Skin of body (tissue), 2 donors: ENCODE data around the gene IQCE. TPM values are rescaled to one million over a fixed set of nuclear protein-coding genes. Genes with fewer than 3 reads are reported as not detected.
"Not testable (repeated sequence)": the region's sequence is repeated elsewhere in the genome, so short reads cannot be mapped to it uniquely, and the experiment has no call there.

Source experiments
- DNase-seq: peaks from one replicate; lab custom pipeline; 2025; lab: John Stamatoyannopoulos, UW
- total RNA-seq: library from RNA; depleted of rRNA; stranded (reverse); fragments of >200 nt; gene quantifications from one replicate; pipeline ENCODE4 v1.2.3, GENCODE V29; 2014

Gene IQCE
- total RNA-seq, 1 donor from 2014 or later, result 8.0 TPM

DNA sequence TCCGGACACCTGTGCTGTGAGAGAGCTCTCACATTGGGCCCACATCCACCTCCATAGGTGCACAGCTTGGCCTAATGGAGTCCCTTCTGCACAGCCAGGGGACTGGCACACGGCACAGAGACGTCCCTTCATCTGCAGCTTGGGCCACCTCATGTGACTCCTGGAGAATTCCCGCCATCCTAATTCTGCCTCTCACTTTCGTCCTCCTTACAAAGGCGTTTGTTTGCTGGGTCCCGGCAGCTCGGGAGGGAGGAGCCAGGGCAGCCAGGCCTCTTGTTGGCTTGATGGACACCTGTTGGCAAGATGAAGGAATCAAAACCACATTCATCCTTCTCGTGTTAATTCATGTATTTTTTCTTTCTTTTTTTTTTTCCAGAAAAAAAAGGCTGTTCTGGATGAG lies 42.3 kb downstream of the IQCE start:
- no peak for DNase-seq

DNA sequence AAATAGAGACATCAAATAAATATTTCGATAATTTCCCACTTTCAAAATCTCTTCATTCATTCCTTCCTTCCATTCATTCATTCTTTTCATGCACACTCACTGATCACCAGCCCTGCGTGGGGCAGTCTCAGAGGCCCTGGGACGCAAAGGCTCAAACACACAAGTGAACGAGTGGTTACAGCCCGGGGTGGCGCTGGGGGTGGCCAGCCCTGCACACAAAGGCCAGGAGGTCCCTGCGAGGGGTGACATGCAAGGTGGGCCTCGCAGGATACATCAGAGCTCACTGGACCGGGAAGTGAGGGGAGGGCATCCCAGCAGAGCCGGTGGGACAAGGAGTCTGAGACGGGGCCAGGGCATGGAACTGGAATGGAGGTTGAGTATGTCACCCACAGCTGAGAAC lies 43.1 kb downstream of the IQCE start:
- DNase-seq, result no peak

- no peak for DNase-seq
Observed at GRCh38 chr7:2602406-2603043, 43.7 kb downstream of the IQCE start.

DNA sequence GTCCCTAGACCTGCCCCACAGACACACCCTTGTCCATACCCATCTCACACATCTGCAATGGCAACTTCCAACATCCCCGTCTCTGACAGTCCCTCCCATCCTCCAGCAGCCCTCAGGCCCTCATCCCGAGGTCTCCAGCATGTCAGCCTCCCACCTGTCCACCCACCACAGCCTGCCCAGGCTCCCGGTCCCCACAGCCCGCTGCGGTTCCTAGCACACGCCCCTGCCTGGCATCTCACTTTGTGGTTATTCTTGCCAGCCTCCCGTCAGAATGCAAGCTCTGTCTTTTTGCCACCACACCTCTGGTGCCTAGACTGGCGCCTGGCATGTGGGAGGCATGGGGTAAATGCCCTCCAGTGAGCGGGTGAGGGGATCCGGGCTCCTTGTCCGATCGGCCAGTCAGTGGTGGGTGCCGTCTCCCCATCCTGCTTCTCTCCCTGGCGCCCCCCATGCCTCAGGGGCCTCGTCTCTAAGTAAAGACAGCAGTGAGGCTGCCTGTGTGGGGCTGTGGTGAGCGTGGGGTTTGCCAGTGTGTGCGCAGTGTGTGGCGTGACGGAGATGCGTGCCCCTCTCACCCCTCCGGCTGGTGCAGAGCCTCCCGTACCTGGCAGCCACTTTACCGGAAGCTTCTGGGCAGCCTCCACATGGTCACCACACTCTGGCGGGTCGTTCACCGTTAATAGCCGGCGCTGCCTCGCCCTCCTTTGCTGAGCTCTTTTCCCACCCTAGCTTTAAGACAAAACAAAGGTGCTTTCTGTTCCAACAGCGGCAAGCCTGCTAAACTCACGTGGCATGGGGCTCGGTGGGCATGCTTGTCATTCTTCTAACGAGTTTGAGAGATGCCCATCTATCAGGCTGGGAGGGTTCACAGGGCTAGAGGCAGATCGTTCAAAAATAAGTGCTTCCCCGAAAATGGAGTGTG lies 44.5 kb downstream of the IQCE start:
- DNase-seq, result no peak

GRCh38 chr7:2604608-2605174 lies 45.9 kb downstream of the IQCE start:
- no peak for DNase-seq

DNA sequence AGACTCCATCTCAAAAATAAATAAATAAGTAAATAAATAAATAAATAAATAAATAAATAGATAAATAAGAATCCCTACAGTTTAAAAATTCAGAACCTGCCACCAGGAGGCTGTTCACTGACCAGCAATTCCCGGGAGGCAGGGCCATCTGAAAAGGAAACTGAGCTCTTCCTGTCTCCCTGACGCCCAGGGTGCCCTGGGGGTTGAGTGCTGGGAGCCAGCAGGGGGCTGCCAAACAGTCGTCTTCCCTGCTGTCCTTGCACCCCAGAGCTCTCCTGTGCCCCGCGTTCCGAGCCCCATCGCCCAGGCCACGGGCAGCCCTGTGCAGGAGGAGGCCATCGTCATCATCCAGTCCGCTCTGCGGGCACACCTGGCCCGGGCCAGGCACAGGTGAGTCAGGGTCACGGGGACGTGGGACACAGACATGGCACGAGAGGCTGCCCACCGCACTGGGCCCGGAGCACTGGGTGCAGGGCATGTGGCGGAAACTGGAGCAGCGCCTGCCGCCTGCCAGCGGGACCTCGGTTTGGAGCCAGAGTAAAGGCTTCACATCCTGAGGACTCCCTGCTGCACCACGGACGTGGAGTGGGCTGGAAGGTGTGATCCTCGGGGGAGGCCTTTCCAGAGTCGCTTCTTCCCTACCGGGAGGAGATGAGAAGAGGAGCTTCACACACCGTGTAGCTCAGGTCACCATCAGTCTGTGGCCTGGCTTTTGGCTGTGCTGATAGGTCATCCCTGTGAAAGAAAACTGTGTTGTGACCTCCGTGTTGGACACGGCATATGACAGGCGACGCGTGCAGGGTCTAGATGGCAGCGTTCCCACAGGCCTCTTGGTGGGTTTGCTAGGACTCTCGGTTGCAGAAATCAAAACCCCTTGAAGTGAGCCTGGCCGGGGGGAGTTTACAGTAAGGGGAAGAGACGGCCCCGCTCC lies 47.1 kb downstream of the IQCE start:
- no peak for DNase-seq

GRCh38 chr7:2606539-2606936 lies 47.8 kb downstream of the IQCE start:
- DNase-seq, result no peak

GRCh38 chr7:2607122-2607922 lies 48.5 kb downstream of the IQCE start:
- DNase-seq, result no peak

GRCh38 chr7:2607923-2608904 lies 49.4 kb downstream of the IQCE start:
- DNase-seq, result no peak

DNA sequence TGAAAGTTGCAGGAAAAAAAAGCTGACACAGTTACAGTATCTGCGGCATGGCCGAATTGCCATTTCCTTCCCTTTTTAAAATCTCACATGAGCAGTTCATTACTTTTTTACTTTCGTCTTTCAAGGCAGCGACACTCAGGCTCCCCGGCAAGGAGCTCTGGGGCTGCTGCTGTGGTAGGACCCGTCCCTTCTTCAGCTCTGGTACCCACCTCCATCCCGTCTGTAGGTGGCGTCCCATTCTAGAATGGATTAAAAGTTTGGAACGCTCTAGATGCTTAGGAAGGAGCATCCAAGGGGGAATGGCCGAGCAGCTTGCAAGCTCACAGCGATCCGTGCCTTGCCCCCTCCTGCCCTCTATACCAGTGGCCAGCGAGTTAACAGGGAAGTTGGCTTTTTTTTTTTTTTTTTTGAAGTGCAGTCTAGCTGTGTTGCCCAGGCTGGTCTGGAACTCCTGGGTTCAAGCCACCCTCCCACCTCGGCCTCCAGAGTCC lies 50.2 kb downstream of the IQCE start:
- DNase-seq, result no peak

DNA sequence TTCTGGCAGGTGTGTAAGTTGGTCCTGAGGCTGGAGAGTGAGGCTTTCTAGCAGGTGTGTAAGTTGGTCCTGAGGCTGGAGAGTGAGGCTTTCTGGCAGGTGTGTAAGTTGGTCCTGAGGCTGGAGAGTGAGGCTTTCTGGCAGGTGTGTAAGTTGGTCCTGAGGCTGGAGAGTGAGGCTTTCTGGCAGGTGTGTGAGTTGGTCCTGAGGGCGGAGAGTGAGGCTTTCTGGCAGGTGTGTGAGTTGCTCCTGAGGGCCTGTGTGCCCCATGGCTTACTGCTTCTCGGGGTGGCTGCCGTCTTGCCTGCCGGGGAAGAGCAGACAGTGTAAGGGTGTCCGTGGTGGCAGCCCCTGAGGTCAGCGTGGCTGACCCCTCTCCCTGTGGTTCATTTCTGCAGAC lies 50.9 kb downstream of the IQCE start:
- DNase-seq, result not testable (repeated sequence)

GRCh38 chr7:2610466-2610865 lies 51.7 kb downstream of the IQCE start:
- DNase-seq, result no peak

- DNase-seq, result no peak
Observed at GRCh38 chr7:2610898-2611297, 52.1 kb downstream of the IQCE start.

- no peak for DNase-seq
Observed at GRCh38 chr7:2611401-2611800, 52.6 kb downstream of the IQCE start.

DNA sequence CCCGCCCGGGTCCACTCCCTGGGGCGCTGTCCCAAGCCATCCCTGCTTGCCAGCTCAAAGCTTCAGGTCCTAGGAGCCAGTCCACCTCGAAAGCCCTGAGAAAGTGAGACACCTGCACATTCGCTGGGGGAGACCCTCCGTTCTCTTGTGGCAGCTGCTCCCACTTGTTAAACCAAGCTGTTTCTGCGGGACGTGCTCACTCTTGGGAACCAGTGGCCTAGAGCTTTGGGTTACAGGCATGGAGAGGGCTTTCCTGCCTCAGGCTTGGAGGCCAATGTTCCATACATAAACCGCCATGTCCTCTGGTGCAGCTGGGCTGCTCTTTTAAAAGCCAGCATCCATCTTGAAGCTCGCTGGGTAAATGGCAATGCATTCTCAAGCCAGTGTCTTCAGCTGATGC lies 53.1 kb downstream of the IQCE start:
- DNase-seq, result no peak

GRCh38 chr7:2612445-2613097 lies 53.8 kb downstream of the IQCE start:
- no peak for DNase-seq

DNA sequence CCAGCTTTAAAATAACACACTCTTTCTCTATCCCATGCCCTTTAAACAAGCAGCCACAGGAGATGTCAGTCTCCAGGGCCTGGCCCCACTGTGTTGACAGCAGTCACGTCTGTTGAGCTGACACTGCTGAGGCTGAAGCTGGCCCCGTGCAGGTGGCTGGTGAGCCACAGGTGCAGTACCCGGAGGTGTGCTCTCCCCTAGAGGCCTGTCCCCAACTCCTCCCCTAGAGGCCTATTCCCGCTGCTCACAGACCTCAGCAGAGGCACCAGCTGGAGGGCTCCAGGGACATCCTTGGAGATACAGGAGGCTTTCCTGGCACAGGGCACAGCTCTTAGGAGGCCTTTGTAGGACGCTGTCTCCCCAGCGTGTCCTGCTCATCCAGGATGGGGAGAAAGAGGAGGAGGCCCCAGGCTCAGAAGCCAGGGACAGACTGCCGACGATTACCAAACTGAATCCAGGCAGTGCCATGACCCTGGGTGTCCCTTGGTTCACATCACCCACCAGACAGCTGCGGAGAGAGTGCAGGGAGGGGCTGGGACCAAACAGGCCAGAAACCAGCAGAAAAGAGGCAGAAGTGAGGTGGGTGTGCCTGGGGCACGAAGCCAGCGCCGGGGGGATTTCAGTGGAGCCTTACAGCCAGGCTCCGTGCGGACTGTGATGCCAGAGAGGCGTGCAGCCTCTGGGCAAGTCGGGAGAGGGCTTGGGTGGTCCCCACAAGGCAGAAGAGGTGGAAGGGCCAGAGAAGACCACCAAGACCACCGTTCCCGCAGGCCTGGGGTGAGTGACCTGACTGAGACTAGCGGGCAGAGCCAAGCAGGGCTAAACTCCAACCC lies 54.5 kb downstream of the IQCE start:
- no peak for DNase-seq
